NCI-H2196 treated with DMSO at 0.1 percent for 48 hours (cell line): ENCODE data around the gene SRSF3.
"Not testable (repeated sequence)": the region's sequence is repeated elsewhere in the genome, so short reads cannot be mapped to it uniquely, and the experiment has no call there.

ENCODE experiments used
- DNase-seq: peaks from one replicate; lab custom pipeline; 2025; ENCODE audit not compliant: unreplicated experiment; lab: John Stamatoyannopoulos, UW

Gene SRSF3

GRCh38 chr6:36574679-36575078, 19.5 kb upstream of the SRSF3 start:
- no peak for DNase-seq

- no peak for DNase-seq
These were observed 17.6 kb upstream of the SRSF3 start for GRCh38 chr6:36576578-36576977.

- DNase-seq: peak; percentile 13
These were observed 16.9 kb upstream of the SRSF3 start for GRCh38 chr6:36577301-36577700.

GRCh38 chr6:36578030-36578429, 16.1 kb upstream of the SRSF3 start:
- DNase-seq: no peak

GRCh38 chr6:36578431-36578830, 15.7 kb upstream of the SRSF3 start:
- no peak for DNase-seq

GRCh38 chr6:36580184-36580526, 14.0 kb upstream of the SRSF3 start:
- no peak for DNase-seq

- DNase-seq: no peak
These were observed 12.4 kb upstream of the SRSF3 start for GRCh38 chr6:36581716-36582115.

GRCh38 chr6:36586606-36587005, 7.6 kb upstream of the SRSF3 start:
- no peak for DNase-seq

GRCh38 chr6:36589025-36589400, 5.1 kb upstream of the SRSF3 start:
- DNase-seq: not testable (repeated sequence)

- no peak for DNase-seq
These were observed 3.9 kb upstream of the SRSF3 start for GRCh38 chr6:36590237-36590636.

GRCh38 chr6:36592221-36592655, 1.9 kb upstream of the SRSF3 start:
- DNase-seq: no peak

- DNase-seq: peak; percentile 60
These were observed 563 bp upstream of the SRSF3 start for GRCh38 chr6:36593569-36594028.

GRCh38 chr6:36594816-36595643, 868 bp downstream of the SRSF3 start:
- no peak for DNase-seq

- no peak for DNase-seq
These were observed 2.2 kb downstream of the SRSF3 start for GRCh38 chr6:36596356-36596755.

- DNase-seq: no peak
These were observed 3.6 kb downstream of the SRSF3 start for GRCh38 chr6:36597775-36598174.

GRCh38 chr6:36598326-36598725, 4.2 kb downstream of the SRSF3 start:
- DNase-seq: no peak

GRCh38 chr6:36598739-36599318, 4.7 kb downstream of the SRSF3 start:
- DNase-seq: no peak

GRCh38 chr6:36599791-36600209, 5.6 kb downstream of the SRSF3 start:
- DNase-seq: no peak

GRCh38 chr6:36600564-36601146, 6.5 kb downstream of the SRSF3 start:
- DNase-seq: no peak

- DNase-seq: not testable (repeated sequence)
These were observed 7.7 kb downstream of the SRSF3 start for GRCh38 chr6:36601818-36602217.

- no peak for DNase-seq
These were observed 9.3 kb downstream of the SRSF3 start for GRCh38 chr6:36603222-36604089.
